HCT116 (cell line): Measurements from ENCODE around the gene ALAD. TPM values are rescaled to one million over a fixed set of nuclear protein-coding genes. Genes with fewer than 3 reads are reported as not detected.

Experiments used
- ATAC-seq: fragments of 200-7000 bp; cut with Tn5 transposase; 2 replicates; pipeline ENCODE4 v1.9.1; 2020; ENCODE audit warnings: mild to moderate bottlenecking, moderate library complexity
- BruUV-seq: library from RNA; stranded (reverse); fragments of 400-500 nt; replicated peaks from 2 replicates; lab custom pipeline; 2021; lab: Mats Ljungman, UMichigan
- CTCF ChIA-PET: fragments of 300-600 bp; sonication (Branson Sonifier 250); formaldehyde crosslinking; loops from one replicate; lab custom pipeline; 2021; ENCODE audit warnings: antibody characterized with exemption; lab: Charles Lee
- POLR2A ChIA-PET: fragments of 300-600, 350-600 bp; sonication (Branson Sonifier 250); formaldehyde crosslinking; loops from one replicate; lab custom pipeline; 2021; ENCODE audit warnings: antibody characterized with exemption; lab: Charles Lee
- RAD21 ChIA-PET, 2 experiments: fragments of 300-600 bp; sonication (Branson Sonifier 250); formaldehyde crosslinking; loops; one replicate each; lab custom pipeline; 2023; ENCODE audit warnings: low total read pairs in 2 of 2; ENCODE audit not compliant: uncharacterized antibody in 2 of 2, unreplicated experiment in 2 of 2, low non-redundant PET in 1 of 2; lab: Charles Lee
- DNase-seq: peaks from one replicate; pipeline ENCODE4 v3.0.0-alpha.2; 2010; ENCODE audit warnings: low read depth, low spot score
- H2AFZ ChIP-seq: fragments of 200-600 bp; shearing (Covaris generic), sonication (generic); 2 replicates; pipeline ENCODE4 v1.6.1; 2017; ENCODE audit warnings: low read depth, mixed run types, mixed read lengths, antibody characterized with exemption, low read length; ENCODE audit not compliant: poor library complexity, severe bottlenecking
- H3K27ac ChIP-seq: 2 replicates; pipeline ENCODE4 v1.5.1; 2012; ENCODE audit warnings: low read depth, low read length
- H3K27me3 ChIP-seq: fragments of 200-600 bp; sonication (generic); 2 replicates; pipeline ENCODE4 v1.6.1; 2016; ENCODE audit warnings: mixed run types, low read length, mixed read lengths; ENCODE audit not compliant: insufficient read depth
- H3K36me3 ChIP-seq, 2 experiments: fragments of 200-500 bp in 1 of 2; fragments of 200-600 bp in 1 of 2; sonication (Bioruptor generic) in 1 of 2; sonication (generic) in 1 of 2; 2 replicates each; pipeline versions ENCODE4 v1.5.1 to v1.6.1; 2014 to 2016; ENCODE audit warnings: low read length in 2 of 2, inconsistent platforms in 1 of 2, mixed read lengths in 1 of 2, mixed run types in 1 of 2; ENCODE audit not compliant: insufficient read depth in 2 of 2, control insufficient read depth in 1 of 2
- H3K4me1 ChIP-seq, 2 experiments: fragments of 200-600 bp in 1 of 2; sonication (generic) in 1 of 2; 2 replicates each; pipeline versions ENCODE4 v1.5.1 to v1.6.1; 2012 to 2017; ENCODE audit warnings: low read length in 2 of 2, inconsistent platforms in 1 of 2, mild to moderate bottlenecking in 1 of 2, mixed read lengths in 1 of 2, mixed run types in 1 of 2, moderate library complexity in 1 of 2; ENCODE audit not compliant: insufficient read depth in 2 of 2, control insufficient read depth in 1 of 2
- H3K4me2 ChIP-seq: fragments of 200-600 bp; sonication (generic); 2 replicates; pipeline ENCODE4 v1.6.1; 2017; ENCODE audit warnings: mixed run types, low read length, mixed read lengths
- H3K4me3 ChIP-seq, 2 experiments: fragments of 200-600 bp in 1 of 2; sonication (generic) in 1 of 2; replicated peaks in 1 of 2; 2 replicates each; pipeline ENCODE4 v1.5.1; 2011 to 2016; ENCODE audit warnings: low read length in 2 of 2, control low read depth in 1 of 2, low read depth in 1 of 2, mild to moderate bottlenecking in 1 of 2, mixed read lengths in 1 of 2, mixed run types in 1 of 2
- H3K79me2 ChIP-seq: fragments of 200-600 bp; sonication (generic); 2 replicates; pipeline ENCODE4 v1.6.1; 2017; ENCODE audit warnings: mild to moderate bottlenecking, mixed run types, low read length, moderate library complexity, mixed read lengths; ENCODE audit not compliant: insufficient read depth
- H3K9ac ChIP-seq: fragments of 200-600 bp; sonication (generic); 2 replicates; pipeline ENCODE4 v1.6.1; 2016; ENCODE audit warnings: low read length, mixed read lengths
- H3K9me2 ChIP-seq: fragments of 200-600 bp; sonication (generic), shearing (Covaris generic); 2 replicates; pipeline ENCODE4 v1.6.1; 2017; ENCODE audit warnings: mixed run types, mild to moderate bottlenecking, moderate library complexity; ENCODE audit not compliant: insufficient read depth
- H3K9me3 ChIP-seq, 2 experiments: fragments of 200-500 bp in 1 of 2; fragments of 200-600 bp in 1 of 2; sonication (Bioruptor generic) in 1 of 2; sonication (generic) in 1 of 2; 2 replicates each; pipeline ENCODE4 v1.6.1; 2014 to 2017; ENCODE audit warnings: low read length in 2 of 2, mixed read lengths in 2 of 2, inconsistent platforms in 1 of 2, low read depth in 1 of 2, mild to moderate bottlenecking in 1 of 2, mixed run types in 1 of 2, moderate library complexity in 1 of 2; ENCODE audit not compliant: control insufficient read depth in 1 of 2, insufficient read depth in 1 of 2
- H4K20me1 ChIP-seq: fragments of 200-600 bp; sonication (generic), shearing (Covaris generic); 2 replicates; pipeline ENCODE4 v1.6.1; 2017; ENCODE audit warnings: mixed run types, mild to moderate bottlenecking, moderate library complexity; ENCODE audit not compliant: insufficient read depth
- FOSL1 ChIP-seq: IDR thresholded peaks from 2 replicates; pipeline ENCODE4 v1.6.1; 2012; ENCODE audit warnings: low read depth
- SIN3A ChIP-seq: IDR thresholded peaks from 2 replicates; pipeline ENCODE4 v1.6.1; 2012; ENCODE audit warnings: low read depth
- SRF ChIP-seq: IDR thresholded peaks from 2 replicates; pipeline ENCODE4 v1.6.1; 2012; ENCODE audit warnings: low read depth
- intact Hi-C: fragments of 100-400 bp; cut with micrococcal nuclease; formaldehyde crosslinking; loops from 2 replicates; pipeline ENCODE4 v1.10.0; 2022
- total RNA-seq: library from RNA; stranded (reverse); gene quantifications from one replicate; pipeline ENCODE4 v1.2.1, GENCODE V29; 2021; ENCODE audit not compliant: unreplicated experiment

Gene ALAD
- total RNA-seq, 1 experiment from 2014 or later, result 14.0 TPM

GRCh38 chr9:113361304-113362018 is 39.6 kb downstream of the ALAD start:
- Histone ChIP-seq H4K20me1 (no peaks in the 10 kb centered on the region), H3K36me3 (peaks cover 2 to 4% of the 10 kb centered on the region in 2 experiments; a peak in 1 of 4 replicates), H3K9ac (no peak overlapping the region), H3K4me2 (no peak overlapping the region), H2AFZ (no peak overlapping the region), H3K79me2 (no peaks in the 10 kb centered on the region), H3K9me3 (no peaks in the 10 kb centered on the region), H3K27ac (peak overlapping the region; percentile 8; the same call in 1 of the 2 replicates), H3K27me3 (no peaks in the 10 kb centered on the region), H3K4me3 (no peak overlapping the region), H3K4me1 (peaks cover 11 to 14% of the 10 kb centered on the region in 2 experiments), H3K9me2 (no peaks in the 10 kb centered on the region)
- no peak for TF ChIP-seq FOSL1
- ATAC-seq, result no peak
- ChIA-PET CTCF (no interaction called here), POLR2A (interaction anchor here (1.2 kb wide), 1 partner anchor 20 kb away, joined by 3 read pairs; no protein-coding TSS in a partner anchor), RAD21 (no interaction called here)
- DNase-seq, result no peak
- no TSS peak for BruUV-seq
- intact Hi-C loops, result no loop called here

GRCh38 chr9:113360242-113360842 is 40.7 kb downstream of the ALAD start:
- RAD21 ChIA-PET, result no interaction called here
- POLR2A ChIA-PET, result no interaction called here
- H3K36me3 ChIP-seq, result peaks cover 4% of the 10 kb centered on the region in 2 experiments; a peak in 1 of 4 replicates
- peaks cover 11 to 14% of the 10 kb centered on the region in 2 experiments for H3K4me1 ChIP-seq
- H2AFZ ChIP-seq, result no peak overlapping the region
- no peaks in the 10 kb centered on the region for H3K27me3 ChIP-seq
- no peaks in the 10 kb centered on the region for H4K20me1 ChIP-seq
- no peaks in the 10 kb centered on the region for H3K9me2 ChIP-seq
- no peak overlapping the region for H3K4me3 ChIP-seq
- DNase-seq (no peak), ATAC-seq (no peak)
- no peak overlapping the region for H3K4me2 ChIP-seq
- no peak overlapping the region for H3K9ac ChIP-seq
- TF ChIP-seq SIN3A, result no peak
- TF ChIP-seq SRF, result no peak
- H3K9me3 ChIP-seq, result no peaks in the 10 kb centered on the region
- H3K79me2 ChIP-seq, result no peaks in the 10 kb centered on the region
- CTCF ChIA-PET, result no interaction called here
- no peak overlapping the region for H3K27ac ChIP-seq
- intact Hi-C loops, result no loop called here
- no TSS peak for BruUV-seq
